GM12878 (cell line): Measurements from ENCODE around the gene SQSTM1. TPM values are rescaled to one million over a fixed set of nuclear protein-coding genes. Genes with fewer than 3 reads are reported as not detected.
A peak's percentile ranks its signal among the peaks of the same experiment; 100 is the strongest.

Experiments
- ATAC-seq: fragments of 200-7000 bp; cut with Tn5 transposase; 3 replicates; pipeline ENCODE4 v1.9.1; 2020; ENCODE audit warnings: mild to moderate bottlenecking, moderate library complexity
- BruUV-seq: library from RNA; stranded (reverse); fragments of 400-500 nt; replicated peaks from 2 replicates; lab custom pipeline; 2021; lab: Mats Ljungman, UMichigan
- CTCF ChIA-PET: fragments of 300-600 bp; sonication (Branson Sonifier 250); formaldehyde crosslinking; extraction: SDS; loops from one replicate; lab custom pipeline; 2021; ENCODE audit warnings: inconsistent platforms; lab: Yijun Ruan, JAX
- POLR2A ChIA-PET: fragments of 350-600 bp; formaldehyde crosslinking; extraction: SDS; loops from one replicate; lab custom pipeline; 2021; ENCODE audit warnings: inconsistent platforms; lab: Charles Lee
- RAD21 ChIA-PET: fragments of 300-600 bp; sonication (Branson Sonifier 250); formaldehyde crosslinking; loops from one replicate; lab custom pipeline; 2023; ENCODE audit warnings: antibody characterized with exemption; ENCODE audit not compliant: unreplicated experiment; lab: Charles Lee
- SMC1A ChIA-PET: fragments of 300-600 bp; sonication (Branson Sonifier 250); formaldehyde crosslinking; loops from one replicate; lab custom pipeline; 2023; ENCODE audit not compliant: unreplicated experiment, uncharacterized antibody; lab: Charles Lee
- DNase-seq: peaks from one replicate; pipeline ENCODE4 v3.0.0-alpha.2; 2011; ENCODE audit warnings: low read depth, low spot score
- FAIRE-seq: peaks from 3 replicates; lab custom pipeline; 2011; peaks lifted over from hg19 to GRCh38; lab: Jason Lieb, UNC
- H2AFZ ChIP-seq: 2 replicates; pipeline ENCODE4 v1.6.0; 2011; ENCODE audit warnings: low read depth, low read length, control low read depth; ENCODE audit not compliant: control insufficient read depth
- H3K27ac ChIP-seq: 2 replicates; pipeline ENCODE4 v1.5.1; 2011; ENCODE audit warnings: control low read depth; ENCODE audit not compliant: control insufficient read depth, insufficient read depth
- H3K27me3 ChIP-seq, 2 experiments: replicated peaks in 1 of 2; 2 replicates each; pipeline versions ENCODE4 v1.6.0 to v1.6.1; 2011; ENCODE audit warnings: low read length in 1 of 2; ENCODE audit not compliant: control insufficient read depth in 2 of 2, insufficient read depth in 2 of 2
- H3K36me3 ChIP-seq, 2 experiments: 2 replicates each; pipeline ENCODE4 v1.5.1; 2011; ENCODE audit warnings: low read length in 1 of 2; ENCODE audit not compliant: control insufficient read depth in 2 of 2, insufficient read depth in 2 of 2
- H3K4me1 ChIP-seq: 2 replicates; pipeline ENCODE4 v1.6.1; 2011; ENCODE audit warnings: mild to moderate bottlenecking, low read length, moderate library complexity, mixed read lengths; ENCODE audit not compliant: control insufficient read depth, insufficient read depth
- H3K4me2 ChIP-seq: 2 replicates; pipeline ENCODE4 v1.6.0; 2011; ENCODE audit warnings: control low read depth; ENCODE audit not compliant: control insufficient read depth, insufficient read depth
- H3K4me3 ChIP-seq: fragments of 200-600 bp; sonication (generic); 2 replicates; pipeline ENCODE4 v1.5.1; 2016
- H3K79me2 ChIP-seq: 2 replicates; pipeline ENCODE4 v1.6.0; 2011; ENCODE audit warnings: low read length; ENCODE audit not compliant: control insufficient read depth, insufficient read depth
- H3K9ac ChIP-seq: 2 replicates; pipeline ENCODE4 v1.8.0; 2011; ENCODE audit warnings: low read length, control low read depth, mixed read lengths; ENCODE audit not compliant: control insufficient read depth, insufficient read depth
- H3K9me3 ChIP-seq: replicated peaks from 3 replicates; pipeline ENCODE4 v1.5.1; 2011; ENCODE audit warnings: mild to moderate bottlenecking, low read length; ENCODE audit not compliant: control insufficient read depth, insufficient read depth
- H4K20me1 ChIP-seq: 2 replicates; pipeline ENCODE4 v1.6.0; 2011; ENCODE audit not compliant: control insufficient read depth, insufficient read depth
- BCLAF1 ChIP-seq: fragments of 450-650 bp; IDR thresholded peaks from 2 replicates; pipeline ENCODE4 v1.6.1; 2017; ENCODE audit warnings: antibody characterized with exemption, mild to moderate bottlenecking, moderate library complexity
- CEBPZ ChIP-seq: fragments of 150-350 bp; IDR thresholded peaks from 2 replicates; pipeline ENCODE4 v1.6.1; 2016; ENCODE audit warnings: low read depth, low read length
- CTCF ChIP-seq, 3 experiments: IDR thresholded peaks in 2 of 3; conservative IDR thresholded peaks in 1 of 3; 2 replicates each; pipeline ENCODE4 v1.5.1; 2011; ENCODE audit warnings: low read depth in 3 of 3, low read length in 3 of 3, mild to moderate bottlenecking in 3 of 3, control low read depth in 2 of 3, moderate library complexity in 2 of 3, inconsistent platforms in 1 of 3, mixed read lengths in 1 of 3; ENCODE audit not compliant: control insufficient read depth in 2 of 3, insufficient read depth in 1 of 3; ENCODE audit errors: extremely low read depth in 1 of 3
- ELK1 ChIP-seq: IDR thresholded peaks from 2 replicates; pipeline ENCODE4 v1.6.1; 2012; ENCODE audit warnings: low read depth, low read length, improper control_type of control experiment
- FOS ChIP-seq: IDR thresholded peaks from 3 replicates; pipeline ENCODE4 v1.6.1; 2011; ENCODE audit warnings: borderline replicate concordance; ENCODE audit not compliant: insufficient read length; ENCODE audit errors: extremely low read depth
- JUNB ChIP-seq: IDR thresholded peaks from 2 replicates; pipeline ENCODE4 v1.6.1; 2016; ENCODE audit warnings: antibody characterized with exemption, mild to moderate bottlenecking
- MXI1 ChIP-seq: fragments of 150-350 bp; IDR thresholded peaks from 2 replicates; pipeline ENCODE4 v1.6.1; 2011; ENCODE audit warnings: low read depth, mild to moderate bottlenecking, inconsistent platforms, low read length, improper control_type of control experiment
- RUNX3 ChIP-seq: IDR thresholded peaks from 2 replicates; pipeline ENCODE4 v1.6.1; 2012; ENCODE audit warnings: low read length, inconsistent platforms
- SMAD5 ChIP-seq: IDR thresholded peaks from 2 replicates; pipeline ENCODE4 v1.6.1; 2016; ENCODE audit warnings: antibody characterized with exemption, low read depth
- SP1 ChIP-seq: IDR thresholded peaks from one replicate; pipeline ENCODE4 v1.6.1; 2011; ENCODE audit warnings: low read depth, low read length
- ZNF217 ChIP-seq: fragments of 450-650 bp; IDR thresholded peaks from 2 replicates; pipeline ENCODE4 v1.6.1; 2017; ENCODE audit warnings: antibody characterized with exemption, mild to moderate bottlenecking
- WGBS: methylation state at CpG from one replicate; pipeline ENCODE4 v1.1.6; 2016; ENCODE audit warnings: low lambda C conversion rate; ENCODE audit not compliant: insufficient replicate concordance, insufficient coverage; ENCODE audit errors: missing lambda C conversion rate; 5-methylcytosine and 5-hydroxymethylcytosine counted together
- in situ Hi-C: fragments of 300-500 bp; cut with MboI; formaldehyde crosslinking; loops from 9 replicates; pipeline ENCODE4 v1.14.3; 2018; ENCODE audit warnings: mixed read lengths
- intact Hi-C: fragments of 100-400 bp; cut with micrococcal nuclease; formaldehyde crosslinking; loops from one replicate; pipeline ENCODE4 v1.14.2; 2022; ENCODE audit not compliant: unreplicated experiment
- polyA plus RNA-seq, 11 experiments: library from polyadenylated mRNA; depleted of rRNA in 4 of 11; unstranded in 6 of 11; stranded (reverse) in 5 of 11; fragments of >200 nt; fragmentation: Nextera tagmentation in 4 of 11; fragmentation: Illumina TruSeq in 1 of 11; extraction: Ambion mirVana in 4 of 11; extraction: Trizol in 1 of 11; gene quantifications; 1 replicate in 1 of 11; 2 replicates in 10 of 11; pipeline versions ENCODE4 v1.2.1 to v1.2.3, GENCODE V29; 2011 to 2016; ENCODE audit warnings: inconsistent platforms in 2 of 11, missing spikeins in 2 of 11, low read depth in 1 of 11
- total RNA-seq, 4 experiments: library from RNA; depleted of rRNA in 3 of 4; stranded (reverse); fragments of >200 nt in 3 of 4; fragmentation: Illumina TruSeq in 1 of 4; extraction: Trizol in 1 of 4; gene quantifications; 2 replicates each; pipeline versions ENCODE4 v1.2.1 to v1.2.3, GENCODE V29; 2013 to 2021

Gene SQSTM1
- total and polyA plus RNA-seq, 10 of the 15 experiments (the other 5 are each of a cell fraction or from before 2014, with no cell fraction given): 6.3 to 138 (median 62.1) TPM

GRCh38 chr5:179793468-179794139, 27.1 kb upstream of the SQSTM1 start, which contains the start of gene LTC4S:
TSS of gene LTC4S (plus strand) at chr5:179793986. CDS start at chr5:179794081, 95 bp downstream.
- Histone ChIP-seq H3K27me3 (no peaks in the 10 kb centered on the region), H3K4me1 (peaks cover 23% of the 10 kb centered on the region), H3K36me3 (peaks cover 0 to 7% of the 10 kb centered on the region in 2 experiments; a peak in 2 of 4 replicates), H4K20me1 (no peaks in the 10 kb centered on the region), H3K4me3 (no peak within 1 kb of the TSS), H3K9me3 (no peaks in the 10 kb centered on the region), H3K9ac (peak within 1 kb of the TSS; percentile 16; the same call in 1 of the 2 replicates), H3K27ac (no peak within 1 kb of the TSS), H3K4me2 (peak within 1 kb of the TSS; percentile 96), H3K79me2 (no peaks in the 10 kb centered on the region), H2AFZ (no peak within 1 kb of the TSS)
- ChIA-PET CTCF (interaction anchor here (0.6 to 2.9 kb wide), 6 partner anchors 12 to 114 kb away, joined by 3 to 14 read pairs (median 4); partner anchors contain the start of gene SQSTM1), SMC1A (interaction anchor here (0.9 to 1.2 kb wide), 4 partner anchors 8 to 132 kb away, joined by 3 to 4 read pairs (median 3); no protein-coding TSS in a partner anchor), POLR2A (interaction anchor here (0.6 to 0.8 kb wide), 2 partner anchors 12 to 27 kb away, joined by 3 to 6 read pairs; no protein-coding TSS in a partner anchor), RAD21 (interaction anchor here (1.5 kb wide), 1 partner anchor 115 kb away, joined by 5 read pairs; no protein-coding TSS in a partner anchor)
- ATAC-seq (peak; percentile 38), FAIRE-seq (peak; percentile 52), DNase-seq (no peak)
- no TSS peak for BruUV-seq
- WGBS: 38% methylated on average over 19 of the region's 19 CpGs
- intact Hi-C loops (no loop called here), in situ Hi-C loops (loop anchor here (25.0 kb wide), 1 partner anchor 294 kb away; no protein-coding TSS in a partner anchor)
- no peak for TF ChIP-seq SP1
- TF ChIP-seq RUNX3: 0 out of 2 replicates have a peak, but pooled peaks have one; percentile 15
- TF ChIP-seq CTCF (IDR thresholded peaks at IDR 0.05 in 2 of 3, conservative IDR thresholded peaks at IDR 0.05 in 1 of 3; ENCODE audit: control insufficient read depth in 2 of 3, extremely low read depth in 1 of 3, insufficient read depth in 1 of 3, low read depth in 3 of 3, low read length in 3 of 3): no peak
- TF ChIP-seq ELK1: no peak
- TF ChIP-seq SMAD5: no peak
- no peak for TF ChIP-seq FOS
- no peak for TF ChIP-seq ZNF217
- no peak for TF ChIP-seq BCLAF1
- TF ChIP-seq CEBPZ: no peak
- no peak for TF ChIP-seq JUNB
- TF ChIP-seq MXI1: no peak
